ENCODE data around the gene BAMBI.
A peak's percentile ranks its signal among the peaks of the same experiment; 100 is the strongest.
"Not testable (repeated sequence)": the region's sequence is repeated elsewhere in the genome, so short reads cannot be mapped to it uniquely, and the experiment has no call there.

The BAMBI gene

DNA sequence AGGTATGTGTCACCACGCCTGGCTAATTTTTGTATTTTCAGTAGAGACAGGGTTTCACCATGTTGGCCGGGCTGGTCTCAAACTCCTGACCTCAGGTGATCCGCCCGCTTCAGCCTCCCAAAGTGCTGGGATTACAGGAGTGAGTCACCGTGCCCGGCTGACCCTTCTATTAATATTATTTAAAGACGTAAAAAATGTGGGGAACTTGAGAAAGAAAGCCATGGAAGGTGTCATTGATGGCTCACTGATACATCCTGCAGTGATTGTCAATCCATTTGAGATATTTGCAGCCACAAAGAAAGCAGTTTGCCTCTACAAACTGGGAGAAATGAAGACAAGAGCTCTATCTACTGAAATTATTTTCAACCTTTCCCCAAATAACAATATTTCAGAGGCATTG, 18.5 kb upstream of the BAMBI start:
- not testable (repeated sequence) for H3K27ac ChIP-seq (ENCODE audit: low read depth, low read length); H3K9me3 ChIP-seq (ENCODE audit: insufficient read depth, low read depth, low read length); H3K9ac ChIP-seq (ENCODE audit: low read depth, low read length); H3K4me3 ChIP-seq (ENCODE audit: low read length); H3K4me1 ChIP-seq (ENCODE audit: insufficient read depth, low read length); H3K36me3 ChIP-seq (ENCODE audit: insufficient read depth, low read length); H3K27me3 ChIP-seq (ENCODE audit: insufficient read depth, low read length)
- 93% methylated on average over 5 of the region's 7 CpGs for WGBS

DNA sequence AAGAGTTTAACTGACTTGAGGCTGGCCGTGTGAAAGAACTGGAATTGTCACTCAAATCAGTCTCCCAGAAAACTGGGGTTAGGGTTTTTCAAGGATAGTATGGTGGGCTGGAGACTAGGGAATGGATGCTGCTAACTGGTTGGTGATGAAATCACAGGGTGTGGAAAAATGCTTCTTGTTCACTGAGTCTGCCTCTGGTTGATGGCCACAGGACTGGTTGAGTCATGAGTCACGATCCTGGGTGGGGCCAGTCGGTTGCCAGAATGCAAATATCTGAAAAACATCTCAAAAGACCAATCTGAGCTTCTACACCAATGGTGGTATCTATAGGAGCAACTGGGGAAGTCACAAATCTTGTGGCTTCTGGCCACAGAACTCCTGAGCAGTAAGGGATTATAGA, 16.3 kb upstream of the BAMBI start:
- no peaks in the 10 kb centered on the region for H3K27me3 ChIP-seq (ENCODE audit: insufficient read depth, low read length)
- H3K27ac ChIP-seq (ENCODE audit: low read depth, low read length): no peak overlapping the region
- WGBS: 74% methylated on average over 3 of the region's 3 CpGs
- no peaks in the 10 kb centered on the region for H3K36me3 ChIP-seq (ENCODE audit: insufficient read depth, low read length)
- H3K9ac ChIP-seq (ENCODE audit: low read depth, low read length): no peak overlapping the region
- no peaks in the 10 kb centered on the region for H3K9me3 ChIP-seq (ENCODE audit: insufficient read depth, low read depth, low read length)
- no peaks in the 10 kb centered on the region for H3K4me1 ChIP-seq (ENCODE audit: insufficient read depth, low read length)
- no peak overlapping the region for H3K4me3 ChIP-seq (ENCODE audit: low read length)

DNA sequence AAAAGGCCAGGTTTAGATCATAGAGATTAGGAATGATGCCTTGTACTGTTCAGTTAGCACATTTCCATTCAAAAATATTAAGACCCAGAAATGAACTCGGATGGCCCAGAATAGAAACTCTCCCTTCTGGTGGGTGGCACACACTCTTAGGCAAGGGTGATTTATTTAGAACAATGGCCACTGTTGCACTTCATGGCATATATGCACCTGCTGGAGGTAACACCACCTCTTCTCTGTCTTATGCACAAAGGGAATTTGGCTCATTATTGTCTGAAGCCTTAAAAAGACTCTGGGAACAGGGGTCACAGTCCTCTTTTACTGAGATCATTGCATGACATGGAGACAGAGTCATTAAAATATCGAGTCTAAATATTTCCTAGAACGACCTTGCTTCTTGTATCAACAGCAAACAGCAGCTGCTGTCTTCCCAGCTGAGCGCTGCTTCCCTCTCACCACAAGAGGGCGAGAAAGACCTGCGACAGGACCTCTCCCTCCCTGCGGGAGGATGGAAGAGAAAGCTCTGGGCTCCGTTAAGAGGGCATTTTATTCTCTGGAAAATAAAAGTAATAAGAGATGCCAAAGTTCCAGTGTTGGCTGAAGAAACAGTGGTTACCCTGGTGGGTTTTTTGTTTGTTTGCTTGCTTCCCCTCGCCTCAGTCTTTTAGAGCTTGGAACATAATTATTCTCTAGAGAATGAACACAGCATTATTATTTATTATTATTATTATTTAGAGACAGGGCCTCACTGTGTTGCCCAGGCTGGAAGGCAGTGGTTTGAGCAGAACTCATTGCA, 13.5 kb upstream of the BAMBI start:
- WGBS: 14% methylated on average over 8 of the region's 9 CpGs
- Histone ChIP-seq H3K9me3 (ENCODE audit: insufficient read depth, low read depth, low read length) (no peaks in the 10 kb centered on the region), H3K36me3 (ENCODE audit: insufficient read depth, low read length) (no peaks in the 10 kb centered on the region), H3K4me1 (ENCODE audit: insufficient read depth, low read length) (no peaks in the 10 kb centered on the region), H3K4me3 (ENCODE audit: low read length) (no peak overlapping the region), H3K9ac (ENCODE audit: low read depth, low read length) (no peak overlapping the region), H3K27ac (ENCODE audit: low read depth, low read length) (no peak overlapping the region), H3K27me3 (ENCODE audit: insufficient read depth, low read length) (peaks cover 23% of the 10 kb centered on the region)

DNA sequence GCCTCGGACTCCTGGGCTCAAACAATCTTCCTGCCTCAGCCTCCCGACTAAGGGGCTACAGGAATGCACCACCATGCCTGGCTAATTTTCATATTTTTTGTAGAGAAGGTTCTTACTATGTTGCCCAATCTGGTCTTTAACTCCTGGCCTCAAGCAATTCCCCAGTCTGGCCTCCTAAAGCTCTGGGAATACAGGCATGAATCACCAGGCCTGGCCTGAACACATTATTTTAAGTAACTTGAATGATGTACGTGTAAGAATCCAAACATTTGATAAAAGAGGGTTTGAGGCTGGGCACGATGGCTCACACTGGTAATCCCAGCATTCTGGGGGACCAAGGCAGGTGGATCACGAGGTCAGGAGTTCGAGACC, 13.0 kb upstream of the BAMBI start:
- Histone ChIP-seq H3K27ac (ENCODE audit: low read depth, low read length) (no peak overlapping the region), H3K4me1 (ENCODE audit: insufficient read depth, low read length) (no peaks in the 10 kb centered on the region), H3K9ac (ENCODE audit: low read depth, low read length) (no peak overlapping the region), H3K9me3 (ENCODE audit: insufficient read depth, low read depth, low read length) (no peaks in the 10 kb centered on the region), H3K27me3 (ENCODE audit: insufficient read depth, low read length) (peaks cover 28% of the 10 kb centered on the region), H3K4me3 (ENCODE audit: low read length) (no peak overlapping the region), H3K36me3 (ENCODE audit: insufficient read depth, low read length) (no peaks in the 10 kb centered on the region)
- 80% methylated on average over 6 of the region's 6 CpGs for WGBS

DNA sequence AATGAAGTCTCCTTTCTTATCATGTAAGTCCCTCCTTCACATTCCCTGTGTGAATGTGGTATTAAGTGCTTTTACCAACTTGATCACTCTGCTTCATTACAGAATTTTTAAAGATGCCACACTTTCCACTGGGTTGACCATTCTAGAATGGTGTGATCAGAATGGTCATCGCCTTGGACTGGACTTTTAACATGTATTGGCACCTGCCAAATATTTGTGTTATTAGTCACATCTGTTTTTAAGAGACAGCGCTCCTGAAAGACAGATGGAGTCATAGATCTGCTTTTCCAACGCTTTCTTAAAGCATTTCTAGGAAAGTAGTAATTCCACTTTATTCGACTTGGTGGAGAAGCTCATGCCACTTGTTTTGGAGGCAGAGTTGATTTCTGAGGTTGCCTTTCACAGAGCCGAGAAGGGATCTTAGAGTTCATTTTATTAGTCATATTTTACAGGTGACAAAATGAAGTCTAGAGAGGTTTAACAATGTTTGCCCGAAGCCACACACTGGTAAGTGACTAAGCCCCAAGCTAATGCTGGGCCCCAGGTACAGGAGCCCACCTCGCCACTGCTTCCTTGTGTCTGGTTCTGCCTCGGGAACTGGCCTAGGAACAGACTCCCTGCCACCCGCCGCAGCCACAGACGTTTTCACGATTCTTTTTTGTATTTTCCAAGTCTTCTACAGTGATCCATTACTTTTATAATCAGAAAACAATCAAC, 10.4 kb upstream of the BAMBI start:
- Histone ChIP-seq H3K4me3 (ENCODE audit: low read length) (no peak overlapping the region), H3K27me3 (ENCODE audit: insufficient read depth, low read length) (peaks cover 45% of the 10 kb centered on the region), H3K9ac (ENCODE audit: low read depth, low read length) (no peak overlapping the region), H3K36me3 (ENCODE audit: insufficient read depth, low read length) (no peaks in the 10 kb centered on the region), H3K27ac (ENCODE audit: low read depth, low read length) (no peak overlapping the region), H3K9me3 (ENCODE audit: insufficient read depth, low read depth, low read length) (no peaks in the 10 kb centered on the region), H3K4me1 (ENCODE audit: insufficient read depth, low read length) (no peaks in the 10 kb centered on the region)
- WGBS: 90% methylated on average over 12 of the region's 12 CpGs

DNA sequence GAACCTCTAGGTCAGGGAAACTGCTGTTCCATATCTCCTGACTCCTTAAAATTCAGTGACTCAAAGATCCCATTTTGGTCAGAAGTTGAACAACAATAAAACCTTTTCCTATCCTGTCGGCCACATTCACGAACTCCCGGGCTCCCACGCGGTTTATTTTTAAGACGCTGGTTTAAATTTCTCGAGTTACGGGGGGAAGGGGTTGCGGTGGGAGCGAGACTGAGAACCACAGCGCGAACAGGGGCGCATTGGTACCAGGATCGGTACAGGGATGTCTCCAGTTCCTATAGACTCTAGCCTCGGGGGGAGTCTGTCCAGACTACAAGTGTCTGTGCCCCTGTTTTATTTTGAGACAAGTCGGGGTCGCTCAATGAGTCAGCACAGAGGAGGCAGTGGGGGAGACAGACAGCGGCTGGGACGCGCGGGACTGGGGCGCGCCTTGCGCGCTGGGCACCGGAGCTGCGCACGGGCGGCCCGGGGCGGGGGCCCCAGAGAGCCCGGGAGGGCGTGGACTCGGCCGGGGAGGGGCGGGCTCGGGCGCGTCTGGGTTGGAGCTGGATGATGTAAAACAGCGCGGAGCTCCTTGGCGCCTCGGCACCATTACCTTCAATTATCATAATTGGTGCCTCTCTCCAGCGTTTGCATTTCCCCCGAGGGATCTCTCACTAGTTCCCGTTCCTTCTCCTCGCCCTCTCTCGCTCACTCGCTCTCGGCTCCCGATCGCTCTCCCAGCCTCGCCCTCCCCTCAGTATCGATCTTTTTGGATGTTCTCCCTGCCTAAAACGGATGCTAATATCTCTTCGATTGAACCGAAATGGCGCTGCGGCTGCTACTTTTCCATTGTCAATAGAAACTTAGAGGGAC, 8.7 kb upstream of the BAMBI start:
- WGBS: 1% methylated on average over 59 of the region's 59 CpGs
- peaks cover 51% of the 10 kb centered on the region for H3K27me3 ChIP-seq (ENCODE audit: insufficient read depth, low read length)
- no peak overlapping the region for H3K27ac ChIP-seq (ENCODE audit: low read depth, low read length)
- H3K9me3 ChIP-seq (ENCODE audit: insufficient read depth, low read depth, low read length): no peaks in the 10 kb centered on the region
- H3K4me3 ChIP-seq (ENCODE audit: low read length): peak overlapping the region; percentile 76
- peak overlapping the region; percentile 74 for H3K9ac ChIP-seq (ENCODE audit: low read depth, low read length)
- H3K36me3 ChIP-seq (ENCODE audit: insufficient read depth, low read length): no peaks in the 10 kb centered on the region
- H3K4me1 ChIP-seq (ENCODE audit: insufficient read depth, low read length): no peaks in the 10 kb centered on the region

DNA sequence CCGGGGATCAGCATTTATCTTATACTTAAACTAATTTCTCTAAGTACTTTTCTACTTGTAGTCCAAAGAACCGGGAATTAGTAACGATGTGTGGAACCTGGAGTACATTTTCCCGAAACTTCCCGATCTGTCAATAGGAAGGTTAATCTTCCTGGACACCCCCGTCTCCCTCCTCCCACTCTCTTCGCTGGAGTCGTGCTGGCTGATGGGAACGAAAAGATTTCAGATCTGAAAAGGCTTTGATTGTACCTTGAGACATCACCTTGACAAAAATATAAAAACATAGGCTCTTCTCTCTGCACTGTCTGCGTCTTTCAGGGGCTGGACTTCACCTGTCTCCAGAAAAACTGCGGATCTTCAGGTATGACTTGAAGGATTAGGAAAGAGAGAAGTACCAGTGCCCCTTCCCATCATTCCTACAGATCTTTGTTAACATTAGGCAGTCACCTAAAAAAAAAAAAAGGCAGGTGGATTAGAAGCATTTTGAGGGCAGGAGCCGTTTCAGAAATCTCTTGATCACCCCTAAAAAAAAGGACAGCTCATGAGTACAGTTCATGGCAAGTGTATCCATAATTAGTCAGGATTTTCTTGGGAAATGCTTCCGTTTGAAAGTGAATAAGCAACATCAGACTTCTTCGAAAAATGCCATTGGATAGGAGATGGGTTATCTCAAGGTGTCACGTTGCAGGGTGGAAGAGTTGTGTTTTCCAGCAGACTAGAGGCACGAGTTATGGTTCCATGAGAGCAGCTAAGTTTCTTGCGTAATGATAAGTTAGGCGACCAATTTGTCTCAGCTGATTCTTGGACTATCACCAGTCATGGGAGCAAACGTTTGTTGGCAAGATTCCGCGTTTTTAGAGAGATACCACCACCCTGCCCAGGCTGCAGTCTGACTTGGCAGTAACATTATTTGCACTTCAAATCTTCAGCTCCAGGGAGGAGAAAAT, 7.8 kb upstream of the BAMBI start:
- peaks cover 59% of the 10 kb centered on the region for H3K27me3 ChIP-seq (ENCODE audit: insufficient read depth, low read length)
- H3K4me3 ChIP-seq (ENCODE audit: low read length): peak overlapping the region; percentile 76
- peak overlapping the region; percentile 74 for H3K9ac ChIP-seq (ENCODE audit: low read depth, low read length)
- H3K9me3 ChIP-seq (ENCODE audit: insufficient read depth, low read depth, low read length): no peaks in the 10 kb centered on the region
- no peaks in the 10 kb centered on the region for H3K36me3 ChIP-seq (ENCODE audit: insufficient read depth, low read length)
- H3K4me1 ChIP-seq (ENCODE audit: insufficient read depth, low read length): no peaks in the 10 kb centered on the region
- H3K27ac ChIP-seq (ENCODE audit: low read depth, low read length): no peak overlapping the region
- WGBS: 45% methylated on average over 19 of the region's 21 CpGs

DNA sequence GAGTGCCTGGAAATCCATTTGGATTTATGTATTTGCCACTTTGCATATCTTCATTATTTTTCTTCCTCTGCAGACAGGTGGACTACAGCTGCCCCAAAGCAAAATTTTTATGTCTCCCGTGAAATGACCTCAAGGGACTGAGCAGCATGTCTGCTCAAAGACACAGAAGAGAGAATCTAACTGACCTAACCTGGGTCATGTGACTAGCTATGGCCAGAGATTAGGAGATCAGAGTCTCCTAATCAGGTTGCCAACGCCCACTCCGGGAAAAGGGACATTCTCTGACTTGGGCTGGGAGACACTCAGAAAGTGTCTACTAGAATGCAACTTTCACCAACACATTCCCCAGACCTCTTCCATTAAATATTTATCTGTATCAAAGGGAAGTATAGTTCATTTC, 2.5 kb upstream of the BAMBI start:
- Histone ChIP-seq H3K27me3 (ENCODE audit: insufficient read depth, low read length) (peaks cover 61% of the 10 kb centered on the region), H3K9me3 (ENCODE audit: insufficient read depth, low read depth, low read length) (no peaks in the 10 kb centered on the region), H3K4me3 (ENCODE audit: low read length) (no peak overlapping the region), H3K36me3 (ENCODE audit: insufficient read depth, low read length) (no peaks in the 10 kb centered on the region), H3K9ac (ENCODE audit: low read depth, low read length) (no peak overlapping the region), H3K27ac (ENCODE audit: low read depth, low read length) (no peak overlapping the region), H3K4me1 (ENCODE audit: insufficient read depth, low read length) (peaks cover 14% of the 10 kb centered on the region)
- WGBS: 85% methylated on average over 3 of the region's 3 CpGs

DNA sequence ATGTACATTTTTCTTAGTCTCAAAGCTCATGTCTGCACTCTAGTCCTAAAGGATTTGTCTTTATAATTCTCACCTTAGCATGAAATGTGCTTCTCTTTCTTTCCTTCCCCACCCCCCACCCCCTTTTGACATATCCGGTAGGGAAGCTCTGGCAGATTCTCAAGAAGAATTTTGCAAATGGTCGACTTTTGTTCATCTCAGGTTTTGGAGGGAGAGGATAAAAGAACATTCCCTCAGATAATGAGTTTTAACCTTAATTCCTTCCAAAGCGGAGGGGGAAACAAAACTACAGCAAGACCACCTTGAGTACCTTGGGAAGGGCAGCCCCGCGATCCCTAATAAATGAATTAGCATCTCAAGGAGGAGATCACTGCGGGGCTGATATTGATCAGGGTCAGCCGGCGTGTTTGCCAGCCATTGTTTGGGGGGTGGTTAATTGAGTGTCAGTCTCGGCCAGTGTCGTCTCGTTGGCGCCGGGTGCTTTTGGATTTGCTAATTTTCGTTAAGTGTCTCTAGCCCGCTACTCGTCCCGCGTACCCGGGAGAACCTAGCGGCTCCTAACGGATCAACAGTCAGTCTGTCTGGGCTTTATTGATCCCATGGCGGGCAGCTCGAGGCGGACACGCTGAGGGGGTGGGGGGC, 874 bp upstream of the BAMBI start:
- H3K36me3 ChIP-seq (ENCODE audit: insufficient read depth, low read length): peaks cover 3% of the 10 kb centered on the region
- no peaks in the 10 kb centered on the region for H3K9me3 ChIP-seq (ENCODE audit: insufficient read depth, low read depth, low read length)
- H3K27me3 ChIP-seq (ENCODE audit: insufficient read depth, low read length): peaks cover 54% of the 10 kb centered on the region; the same call in 1 of the 2 replicates
- peaks cover 29% of the 10 kb centered on the region for H3K4me1 ChIP-seq (ENCODE audit: insufficient read depth, low read length)
- under 1% methylated on average over 23 of the region's 25 CpGs for WGBS
- peak overlapping the region; percentile 88 for H3K4me3 ChIP-seq (ENCODE audit: low read length)
- H3K9ac ChIP-seq (ENCODE audit: low read depth, low read length): peak overlapping the region; percentile 71
- peak overlapping the region; percentile 84; the same call in 1 of the 2 replicates for H3K27ac ChIP-seq (ENCODE audit: low read depth, low read length)

Data from HUES64 (cell line).